Liver (tissue), 9 donors: ENCODE measurements around the gene LPP. TPM values are rescaled to one million over a fixed set of nuclear protein-coding genes. Genes with fewer than 3 reads are reported as not detected.

Source experiments
- DNase-seq: peaks from one replicate; pipeline ENCODE4 v3.0.0-alpha.2; 2017; ENCODE audit warnings: low spot score
- H3K27ac ChIP-seq, 2 donors: one replicate each; pipeline ENCODE4 v1.7.0; 2013; ENCODE audit warnings: inconsistent platforms in 2 of 2, low read length in 2 of 2, control low read depth in 1 of 2, low read depth in 1 of 2, mild to moderate bottlenecking in 1 of 2
- H3K27me3 ChIP-seq, 4 donors: one replicate each; pipeline versions ENCODE4 v1.6.1 to v1.7.0; 2013; ENCODE audit warnings: low read length in 3 of 4, inconsistent platforms in 1 of 4, mild to moderate bottlenecking in 1 of 4, moderate library complexity in 1 of 4; ENCODE audit not compliant: control insufficient read depth in 4 of 4, insufficient read depth in 4 of 4
- H3K36me3 ChIP-seq, 4 donors: one replicate each; pipeline versions ENCODE4 v1.6.1 to v1.7.0; 2013; ENCODE audit warnings: low read length in 3 of 4, mild to moderate bottlenecking in 3 of 4, low read depth in 1 of 4, moderate library complexity in 1 of 4; ENCODE audit not compliant: control insufficient read depth in 4 of 4, insufficient read depth in 3 of 4
- H3K4me1 ChIP-seq, 4 donors: one replicate each; pipeline versions ENCODE4 v1.6.1 to v1.7.0; 2013; ENCODE audit warnings: low read length in 3 of 4, mild to moderate bottlenecking in 3 of 4, moderate library complexity in 1 of 4; ENCODE audit not compliant: control insufficient read depth in 4 of 4, insufficient read depth in 4 of 4
- H3K4me3 ChIP-seq, 3 donors: one replicate each; pipeline versions ENCODE4 v1.6.1 to v1.7.0; 2013; ENCODE audit warnings: low read length in 3 of 3, control low read depth in 1 of 3, low read depth in 1 of 3, mild to moderate bottlenecking in 1 of 3
- H3K9ac ChIP-seq, 2 donors: one replicate each; pipeline ENCODE4 v1.7.0; 2013; ENCODE audit warnings: low read length in 2 of 2, mild to moderate bottlenecking in 2 of 2, moderate library complexity in 2 of 2, control low read depth in 1 of 2, low read depth in 1 of 2
- H3K9me3 ChIP-seq, 4 donors: one replicate each; pipeline versions ENCODE4 v1.6.1 to v1.7.0; 2013; ENCODE audit warnings: low read length in 3 of 4; ENCODE audit not compliant: control insufficient read depth in 4 of 4
- ATF3 ChIP-seq: IDR thresholded peaks from 2 replicates; pipeline ENCODE4 v1.6.1; 2016; ENCODE audit warnings: antibody characterized with exemption
- FOXA2 ChIP-seq: IDR thresholded peaks from 2 replicates; pipeline ENCODE4 v1.6.1; 2016; ENCODE audit warnings: antibody characterized with exemption
- HNF4A ChIP-seq, 2 donors: conservative IDR thresholded peaks; 2 replicates each; pipeline ENCODE4 v1.6.1; 2016; ENCODE audit warnings: antibody characterized with exemption in 2 of 2, mild to moderate bottlenecking in 2 of 2
- HNF4G ChIP-seq: IDR thresholded peaks from 2 replicates; pipeline ENCODE4 v1.6.1; 2016; ENCODE audit warnings: antibody characterized with exemption
- JUND ChIP-seq, 2 donors: IDR thresholded peaks; 2 replicates each; pipeline ENCODE4 v1.6.1; 2016; ENCODE audit warnings: antibody characterized with exemption in 2 of 2
- NR2F2 ChIP-seq: IDR thresholded peaks from 2 replicates; pipeline ENCODE4 v1.6.1; 2016; ENCODE audit warnings: antibody characterized with exemption
- RAD21 ChIP-seq, 2 donors: IDR thresholded peaks; 2 replicates each; pipeline ENCODE4 v1.6.1; 2016; ENCODE audit warnings: antibody characterized with exemption in 2 of 2, mild to moderate bottlenecking in 2 of 2
- REST ChIP-seq: IDR thresholded peaks from 2 replicates; pipeline ENCODE4 v1.6.1; 2016; ENCODE audit warnings: antibody characterized with exemption, mild to moderate bottlenecking
- RXRA ChIP-seq, 2 donors: IDR thresholded peaks; 2 replicates each; pipeline ENCODE4 v1.6.1; 2017 to 2018; ENCODE audit warnings: antibody characterized with exemption in 2 of 2, mild to moderate bottlenecking in 1 of 2
- SP1 ChIP-seq: IDR thresholded peaks from 2 replicates; pipeline ENCODE4 v1.6.1; 2018; ENCODE audit warnings: antibody characterized with exemption, mild to moderate bottlenecking
- TAF1 ChIP-seq: conservative IDR thresholded peaks from 2 replicates; pipeline ENCODE4 v1.6.1; 2016; ENCODE audit warnings: antibody characterized with exemption, mild to moderate bottlenecking
- YY1 ChIP-seq: IDR thresholded peaks from 2 replicates; pipeline ENCODE4 v1.6.1; 2016; ENCODE audit warnings: antibody characterized with exemption, mild to moderate bottlenecking
- WGBS: extraction: QIAGEN DNeasy Blood & Tissue Kit; methylation state at CpG from one replicate; pipeline ENCODE4 v1.1.7; 2013; 5-methylcytosine and 5-hydroxymethylcytosine counted together
- polyA plus RNA-seq, 2 donors: library from polyadenylated mRNA; stranded (reverse) in 1 of 2; unstranded in 1 of 2; fragments of 200-250 nt in 1 of 2; fragments of >200 nt in 1 of 2; fragmentation: Nextera tagmentation in 1 of 2; extraction: Ambion mirVana in 1 of 2; gene quantifications; one replicate each; pipeline versions ENCODE4 v1.2.1 to v1.2.3, GENCODE V29; 2013 to 2015
- total RNA-seq, 2 donors: library from RNA; depleted of rRNA; stranded (reverse); fragments of >200 nt; gene quantifications; one replicate each; pipeline ENCODE4 v1.2.3, GENCODE V29; 2014
- TF ChIP-seq, protein P1 (sequence below): fragments of 150-350 bp; IDR thresholded peaks from 2 replicates; pipeline ENCODE4 v1.5.1; 2017; ENCODE audit warnings: improper control_type of control experiment, low read depth, low read length; ENCODE audit not compliant: missing input control
- TF ChIP-seq, protein P2 (sequence below): IDR thresholded peaks from 2 replicates; pipeline ENCODE4 v1.6.1; 2016; ENCODE audit warnings: antibody characterized with exemption
- donor health status: healthy.
- donor health status: healthy.
- donor health status: healthy.
- donor health status: healthy.
- donor health status: healthy.

Gene LPP
- total and polyA plus RNA-seq, 4 donors = 3.3 to 53.7 (median 28.2) TPM

DNA sequence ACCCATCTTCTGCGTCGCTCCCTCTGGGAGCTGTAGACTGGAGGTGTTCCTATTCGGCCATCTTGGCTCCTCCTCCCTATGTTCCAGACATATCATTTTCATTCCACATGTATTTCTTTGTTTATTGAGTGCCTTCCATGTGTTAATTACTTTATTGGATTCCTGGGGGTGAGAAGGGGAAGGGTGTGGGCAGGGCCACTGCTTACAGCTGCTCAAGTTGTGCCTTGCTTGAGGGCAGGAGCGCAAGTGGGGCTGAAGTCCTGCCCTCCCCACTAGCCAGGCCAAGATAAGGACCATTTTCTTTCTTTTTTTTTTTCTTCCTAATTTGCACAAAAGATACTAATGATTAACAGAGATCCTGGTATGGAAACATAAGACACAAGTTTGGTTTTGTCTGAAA lies 224.8 kb downstream of the LPP start (continued):
- TF ChIP-seq REST (no peak), HNF4A (conservative IDR thresholded peaks at IDR 0.05) (no peak), ATF3 (no peak), FOXA2 (no peak), RXRA (IDR thresholded peaks at IDR 0.05) (no peak)

DNA sequence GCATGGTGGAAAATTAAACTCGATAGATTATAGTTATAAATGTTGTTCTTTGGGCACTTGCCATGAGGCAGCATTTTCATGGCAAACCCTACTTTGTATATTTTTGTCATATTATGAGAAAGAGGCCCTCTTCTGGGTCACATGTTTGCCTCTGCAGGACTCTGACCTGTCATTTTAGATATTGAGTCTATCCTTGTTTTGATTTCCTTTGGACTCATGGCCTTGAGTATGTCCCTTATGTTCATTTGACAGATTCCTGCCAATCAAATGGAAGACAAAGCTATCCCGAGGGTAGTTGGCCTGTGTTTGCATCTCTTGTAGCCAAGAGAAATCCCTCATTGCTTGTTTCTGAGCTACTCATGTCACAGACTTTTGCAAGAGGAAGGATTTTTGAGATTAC lies 226.3 kb downstream of the LPP start:
- Histone ChIP-seq H3K9ac (no peak overlapping the region), H3K9me3 (no peaks in the 10 kb centered on the region), H3K27ac (no peak overlapping the region), H3K4me1 (peaks cover 1 to 13% (median 8%) of the 10 kb centered on the region in 4 donors), H3K27me3 (no peaks in the 10 kb centered on the region), H3K36me3 (no peaks in the 10 kb centered on the region), H3K4me3 (no peak overlapping the region)
- DNase-seq = no peak
- WGBS = 51% methylated on average over 2 of the region's 2 CpGs
- TF ChIP-seq RXRA (IDR thresholded peaks at IDR 0.05) (no peak), HNF4A (conservative IDR thresholded peaks at IDR 0.05) (peak; percentile 30 to 64), JUND (IDR thresholded peaks at IDR 0.05) (no peak)

DNA sequence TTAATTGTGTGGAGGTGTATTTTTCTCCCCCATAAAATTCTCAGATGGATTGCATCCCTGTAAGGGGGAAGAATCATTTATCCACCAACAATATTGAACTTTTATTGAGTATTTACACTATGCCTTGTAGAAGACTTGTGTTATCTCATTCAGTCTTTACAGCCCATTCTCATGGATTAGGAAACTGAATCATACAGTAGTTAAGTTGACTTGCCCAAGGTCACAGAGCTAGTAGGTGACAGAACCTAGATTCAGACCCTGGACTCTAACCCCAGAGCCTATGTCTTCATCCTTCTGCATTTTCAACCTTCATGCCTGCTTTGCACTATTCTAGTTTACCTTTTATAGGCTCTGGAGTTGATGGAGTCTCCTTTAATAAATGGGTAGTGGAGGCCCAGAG lies 226.8 kb downstream of the LPP start:
- Histone ChIP-seq H3K9me3 (no peaks in the 10 kb centered on the region), H3K36me3 (no peaks in the 10 kb centered on the region), H3K4me1 (peaks cover 1 to 13% (median 8%) of the 10 kb centered on the region in 4 donors), H3K4me3 (no peak overlapping the region), H3K27ac (no peak overlapping the region), H3K27me3 (no peaks in the 10 kb centered on the region), H3K9ac (no peak overlapping the region)
- DNase-seq = no peak
- TF ChIP-seq, protein P1, sequence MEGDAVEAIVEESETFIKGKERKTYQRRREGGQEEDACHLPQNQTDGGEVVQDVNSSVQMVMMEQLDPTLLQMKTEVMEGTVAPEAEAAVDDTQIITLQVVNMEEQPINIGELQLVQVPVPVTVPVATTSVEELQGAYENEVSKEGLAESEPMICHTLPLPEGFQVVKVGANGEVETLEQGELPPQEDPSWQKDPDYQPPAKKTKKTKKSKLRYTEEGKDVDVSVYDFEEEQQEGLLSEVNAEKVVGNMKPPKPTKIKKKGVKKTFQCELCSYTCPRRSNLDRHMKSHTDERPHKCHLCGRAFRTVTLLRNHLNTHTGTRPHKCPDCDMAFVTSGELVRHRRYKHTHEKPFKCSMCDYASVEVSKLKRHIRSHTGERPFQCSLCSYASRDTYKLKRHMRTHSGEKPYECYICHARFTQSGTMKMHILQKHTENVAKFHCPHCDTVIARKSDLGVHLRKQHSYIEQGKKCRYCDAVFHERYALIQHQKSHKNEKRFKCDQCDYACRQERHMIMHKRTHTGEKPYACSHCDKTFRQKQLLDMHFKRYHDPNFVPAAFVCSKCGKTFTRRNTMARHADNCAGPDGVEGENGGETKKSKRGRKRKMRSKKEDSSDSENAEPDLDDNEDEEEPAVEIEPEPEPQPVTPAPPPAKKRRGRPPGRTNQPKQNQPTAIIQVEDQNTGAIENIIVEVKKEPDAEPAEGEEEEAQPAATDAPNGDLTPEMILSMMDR = no peak
- TF ChIP-seq YY1 (no peak), HNF4G (no peak), NR2F2 (no peak), TAF1 (no peak), RAD21 (IDR thresholded peaks at IDR 0.05) (no peak), FOXA2 (no peak), RXRA (IDR thresholded peaks at IDR 0.05) (no peak), SP1 (no peak), REST (no peak), ATF3 (no peak), HNF4A (conservative IDR thresholded peaks at IDR 0.05) (no peak), JUND (IDR thresholded peaks at IDR 0.05) (no peak)
- TF ChIP-seq, protein P2, sequence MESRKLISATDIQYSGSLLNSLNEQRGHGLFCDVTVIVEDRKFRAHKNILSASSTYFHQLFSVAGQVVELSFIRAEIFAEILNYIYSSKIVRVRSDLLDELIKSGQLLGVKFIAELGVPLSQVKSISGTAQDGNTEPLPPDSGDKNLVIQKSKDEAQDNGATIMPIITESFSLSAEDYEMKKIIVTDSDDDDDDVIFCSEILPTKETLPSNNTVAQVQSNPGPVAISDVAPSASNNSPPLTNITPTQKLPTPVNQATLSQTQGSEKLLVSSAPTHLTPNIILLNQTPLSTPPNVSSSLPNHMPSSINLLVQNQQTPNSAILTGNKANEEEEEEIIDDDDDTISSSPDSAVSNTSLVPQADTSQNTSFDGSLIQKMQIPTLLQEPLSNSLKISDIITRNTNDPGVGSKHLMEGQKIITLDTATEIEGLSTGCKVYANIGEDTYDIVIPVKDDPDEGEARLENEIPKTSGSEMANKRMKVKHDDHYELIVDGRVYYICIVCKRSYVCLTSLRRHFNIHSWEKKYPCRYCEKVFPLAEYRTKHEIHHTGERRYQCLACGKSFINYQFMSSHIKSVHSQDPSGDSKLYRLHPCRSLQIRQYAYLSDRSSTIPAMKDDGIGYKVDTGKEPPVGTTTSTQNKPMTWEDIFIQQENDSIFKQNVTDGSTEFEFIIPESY = no peak
